ENCODE results near the gene NMRK1. TPM values are rescaled to one million over a fixed set of nuclear protein-coding genes. Genes with fewer than 3 reads are reported as not detected.

Gene NMRK1
- total RNA-seq, 1 donor from 2014 or later, result 17.0 TPM

GRCh38 chr9:75130172-75130571, 42.2 kb upstream of the NMRK1 start:
- TF ChIP-seq CTCF (conservative IDR thresholded peaks at IDR 0.05; ENCODE audit: low read depth, low read length), result no peak
- DNase-seq (ENCODE audit: low read depth), result no peak
- H3K4me3 ChIP-seq (ENCODE audit: low read depth, low read length), result no peak overlapping the region

GRCh38 chr9:75128535-75128934, 40.6 kb upstream of the NMRK1 start:
- no peak overlapping the region for H3K4me3 ChIP-seq (ENCODE audit: low read depth, low read length)
- DNase-seq (ENCODE audit: low read depth), result no peak
- TF ChIP-seq CTCF (conservative IDR thresholded peaks at IDR 0.05; ENCODE audit: low read depth, low read length), result no peak

GRCh38 chr9:75123696-75124095, 35.7 kb upstream of the NMRK1 start:
- H3K4me3 ChIP-seq (ENCODE audit: low read depth, low read length), result no peak overlapping the region
- TF ChIP-seq CTCF (conservative IDR thresholded peaks at IDR 0.05; ENCODE audit: low read depth, low read length), result no peak
- DNase-seq (ENCODE audit: low read depth), result no peak

- DNase-seq (ENCODE audit: low read depth), result no peak
- no peak for TF ChIP-seq CTCF (conservative IDR thresholded peaks at IDR 0.05; ENCODE audit: low read depth, low read length)
Measured at GRCh38 chr9:75121914-75122558, 34.1 kb upstream of the NMRK1 start.

GRCh38 chr9:75120686-75121085, 32.7 kb upstream of the NMRK1 start:
- no peak for TF ChIP-seq CTCF (conservative IDR thresholded peaks at IDR 0.05; ENCODE audit: low read depth, low read length)
- no peak overlapping the region for H3K4me3 ChIP-seq (ENCODE audit: low read depth, low read length)
- DNase-seq (ENCODE audit: low read depth), result no peak

More at GRCh38 chr9:75121914-75122558, 34.1 kb upstream of the NMRK1 start:
- no peak overlapping the region for H3K4me3 ChIP-seq (ENCODE audit: low read depth, low read length)

- no peak overlapping the region for H3K4me3 ChIP-seq (ENCODE audit: low read depth, low read length)
- DNase-seq (ENCODE audit: low read depth), result no peak
- no peak for TF ChIP-seq CTCF (conservative IDR thresholded peaks at IDR 0.05; ENCODE audit: low read depth, low read length)
Measured at GRCh38 chr9:75117564-75117963, 29.6 kb upstream of the NMRK1 start.

- H3K4me3 ChIP-seq (ENCODE audit: low read depth, low read length), result no peak overlapping the region
- no peak for TF ChIP-seq CTCF (conservative IDR thresholded peaks at IDR 0.05; ENCODE audit: low read depth, low read length)
- no peak for DNase-seq (ENCODE audit: low read depth)
Measured at GRCh38 chr9:75116306-75116705, 28.4 kb upstream of the NMRK1 start.

Measured in epithelial cell of proximal tubule (primary cell).